Activated T-cell treated with anti-CD3 and anti-CD28 coated beads for 1 hour (primary cell): ENCODE data around the gene SH3PXD2A.
"Not testable (repeated sequence)": the region's sequence is repeated elsewhere in the genome, so short reads cannot be mapped to it uniquely, and the experiment has no call there.

Source experiments
- DNase-seq: peaks from one replicate; pipeline ENCODE4 v3.0.0-alpha.2; 2020; ENCODE audit warnings: low read depth

Gene SH3PXD2A

DNA sequence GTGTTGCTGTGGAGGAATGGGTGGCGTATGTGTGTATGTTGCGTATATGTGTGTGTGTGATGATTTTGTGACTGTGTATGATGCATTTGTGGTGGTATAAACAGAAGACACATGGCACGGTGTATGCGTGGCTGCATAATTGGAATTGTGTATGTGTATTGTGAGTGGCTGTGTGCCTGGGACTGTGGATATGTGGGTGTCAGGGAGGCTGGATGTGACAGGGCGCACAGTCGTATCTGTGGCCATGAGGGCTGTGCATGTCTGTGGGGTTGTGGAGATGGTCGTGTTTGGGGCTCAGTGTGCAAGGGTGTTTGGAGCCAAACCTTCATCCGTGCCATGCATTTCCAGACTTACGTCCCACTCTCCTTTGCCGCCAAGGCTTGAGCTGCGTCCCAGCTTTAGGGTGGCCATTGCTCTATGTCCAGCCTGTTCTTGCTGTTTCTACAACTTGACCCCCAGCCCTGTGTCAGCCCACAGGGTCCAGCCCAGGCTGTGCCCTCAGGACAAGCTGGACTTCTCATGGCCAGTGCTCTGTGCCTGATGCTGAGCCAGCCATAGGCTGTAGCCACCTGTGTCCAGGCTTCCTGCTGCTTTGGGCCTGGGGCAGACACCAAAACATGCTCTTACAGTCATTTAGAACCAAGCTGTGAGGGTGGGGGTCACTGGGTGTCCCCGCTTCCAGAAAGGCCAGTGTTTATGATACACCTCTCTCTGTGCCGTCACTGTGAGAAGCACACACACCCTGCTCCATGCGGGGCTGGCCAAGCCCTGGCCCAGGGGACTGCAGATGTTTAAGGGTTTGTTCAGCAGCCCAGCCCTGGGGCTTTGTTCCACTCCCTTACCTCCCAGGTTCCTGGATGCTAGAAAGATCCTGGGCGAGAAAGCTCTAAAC is 234.2 kb downstream of the SH3PXD2A start:
- no peak for DNase-seq

DNA sequence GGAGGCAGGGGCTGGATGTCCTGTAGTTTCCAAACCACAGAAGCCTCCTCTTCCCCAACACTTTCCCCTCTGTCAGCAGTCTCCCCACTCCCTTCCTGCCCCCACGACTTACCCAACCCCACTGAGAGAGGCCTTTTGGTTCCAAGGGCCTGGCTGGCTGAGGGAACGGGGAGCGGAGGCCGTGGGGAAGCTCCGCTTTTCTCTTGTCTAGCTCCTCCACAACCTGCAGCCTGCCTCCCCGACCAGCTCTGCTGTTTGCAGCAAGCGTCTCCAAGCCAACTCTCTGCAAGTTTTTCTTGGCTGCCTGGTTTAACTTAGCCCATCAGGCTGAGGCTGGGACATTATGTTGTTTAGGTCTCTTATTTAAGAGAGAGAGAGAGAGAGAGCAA is 235.0 kb downstream of the SH3PXD2A start:
- DNase-seq = no peak

DNA sequence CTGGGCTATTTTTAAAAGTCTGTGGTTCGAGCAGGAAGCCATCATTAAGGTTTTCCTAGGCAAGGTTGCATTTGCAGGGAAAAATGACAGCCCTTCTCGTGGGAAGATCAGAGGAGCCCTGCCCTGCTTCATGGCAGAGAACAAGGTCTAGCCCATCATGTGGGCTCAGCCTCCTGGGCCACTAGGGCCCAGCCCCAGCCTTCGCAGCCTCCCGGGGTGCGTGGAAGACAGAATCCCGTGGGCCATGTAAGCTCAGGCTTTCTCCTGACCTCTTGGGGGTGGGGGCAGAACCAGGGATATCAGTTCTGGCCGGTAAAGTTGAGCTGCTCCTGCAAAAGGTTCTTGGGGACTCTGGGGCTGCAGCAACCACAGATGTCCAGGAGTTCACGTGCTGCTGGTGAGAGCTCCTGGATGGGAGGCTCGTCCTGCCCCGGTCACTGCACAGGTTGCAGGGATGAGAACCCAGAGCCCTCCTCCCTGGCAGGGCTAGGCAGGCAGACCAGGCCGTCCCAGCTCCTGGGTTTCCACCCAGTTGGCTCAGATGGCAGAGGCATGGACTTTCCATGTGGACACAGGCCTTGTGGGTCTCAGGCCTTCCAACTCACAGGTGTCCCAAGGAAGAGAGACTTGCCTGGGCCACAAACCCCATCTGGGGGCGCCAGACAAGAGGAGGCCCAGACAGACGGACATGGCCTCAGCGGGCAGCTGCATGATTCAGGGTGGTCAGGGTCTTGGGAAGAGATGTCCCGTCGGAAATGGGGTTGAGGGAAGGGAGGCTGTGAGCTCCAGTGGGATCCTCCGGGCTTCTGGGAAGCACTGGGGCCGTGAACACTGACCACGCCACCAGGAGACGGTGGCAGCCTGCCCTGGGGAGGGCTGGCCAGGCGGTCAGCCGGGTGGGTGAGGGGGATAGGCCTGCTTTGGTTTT is 235.7 kb downstream of the SH3PXD2A start:
- no peak for DNase-seq

DNA sequence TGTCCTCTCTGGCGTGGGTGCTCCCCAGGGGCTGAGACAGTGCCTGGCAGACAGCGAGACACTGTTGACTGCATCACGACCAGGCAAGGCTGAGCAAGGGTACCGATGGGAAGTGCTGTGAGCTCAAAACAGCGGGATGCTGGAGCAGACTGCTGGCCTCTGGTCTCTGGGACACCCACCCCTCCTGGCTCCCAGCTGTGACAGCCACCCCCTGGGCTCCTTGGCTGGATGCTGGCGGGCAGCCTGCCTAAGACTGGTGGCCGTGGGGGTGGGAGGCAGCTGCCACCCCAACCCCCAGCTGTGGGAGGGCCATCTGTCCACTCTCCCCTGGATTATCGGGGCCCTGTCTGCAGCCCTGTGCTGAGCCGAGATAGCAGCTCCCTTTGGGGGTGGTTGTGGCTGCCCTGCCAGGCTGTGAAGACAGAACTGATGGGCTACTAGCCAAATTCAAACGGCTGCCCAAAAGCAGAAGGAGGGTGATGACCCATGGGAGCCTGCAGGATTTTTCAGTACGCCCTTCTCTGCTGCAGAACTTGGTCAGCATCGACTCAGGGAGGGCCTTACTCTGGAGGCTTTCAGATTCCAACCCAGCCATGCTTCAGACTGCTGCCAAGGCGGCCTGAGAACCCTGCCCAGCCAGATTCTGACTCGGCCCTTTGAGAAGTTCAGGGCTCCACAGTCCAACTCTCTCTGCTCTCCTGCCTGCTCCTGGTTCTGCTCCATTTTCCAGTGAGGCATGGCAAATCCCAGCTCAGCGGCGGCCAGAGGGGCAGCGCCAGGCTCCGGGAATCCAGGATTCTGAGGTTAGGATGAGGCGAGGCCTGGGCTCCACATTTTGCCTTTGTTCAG is 236.6 kb downstream of the SH3PXD2A start:
- no peak for DNase-seq

DNA sequence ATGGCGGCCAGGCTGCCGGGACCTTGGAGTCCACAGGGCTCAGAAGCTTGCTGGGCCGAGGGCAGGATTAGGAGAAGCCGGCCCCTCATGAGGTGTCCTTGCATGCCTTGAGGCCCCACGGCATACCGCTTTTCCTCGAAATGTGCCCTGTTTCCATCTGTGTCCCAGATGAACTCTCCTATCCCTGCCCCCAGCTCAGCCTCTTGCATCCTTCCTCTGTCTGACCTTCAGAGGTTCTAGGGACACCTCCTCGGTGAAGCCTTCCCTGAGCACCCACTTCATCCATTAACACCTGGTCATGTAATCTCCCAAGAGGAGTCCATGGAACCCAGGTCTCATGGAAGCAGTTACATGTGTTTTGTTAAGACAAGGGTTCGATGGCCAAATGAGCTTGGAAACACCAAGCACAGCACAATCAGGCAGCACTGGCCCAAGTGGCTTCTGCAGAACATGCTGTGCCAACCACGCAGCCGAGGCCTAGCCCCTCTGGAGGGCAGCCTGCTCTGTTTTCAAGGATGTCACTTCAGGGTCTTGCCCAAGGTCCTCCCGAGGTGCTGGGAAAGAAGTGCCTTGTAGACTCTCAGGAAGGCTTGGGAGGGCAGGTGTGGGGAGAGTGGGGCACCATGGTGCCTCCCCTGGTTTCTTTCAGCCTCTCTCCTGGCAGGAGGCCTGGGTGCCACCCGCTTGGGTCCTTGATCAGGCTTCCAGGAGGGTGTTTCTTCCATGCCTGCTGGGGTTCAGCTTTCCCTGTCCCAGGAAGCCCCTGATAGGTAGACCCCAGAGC is 237.6 kb downstream of the SH3PXD2A start:
- no peak for DNase-seq

DNA sequence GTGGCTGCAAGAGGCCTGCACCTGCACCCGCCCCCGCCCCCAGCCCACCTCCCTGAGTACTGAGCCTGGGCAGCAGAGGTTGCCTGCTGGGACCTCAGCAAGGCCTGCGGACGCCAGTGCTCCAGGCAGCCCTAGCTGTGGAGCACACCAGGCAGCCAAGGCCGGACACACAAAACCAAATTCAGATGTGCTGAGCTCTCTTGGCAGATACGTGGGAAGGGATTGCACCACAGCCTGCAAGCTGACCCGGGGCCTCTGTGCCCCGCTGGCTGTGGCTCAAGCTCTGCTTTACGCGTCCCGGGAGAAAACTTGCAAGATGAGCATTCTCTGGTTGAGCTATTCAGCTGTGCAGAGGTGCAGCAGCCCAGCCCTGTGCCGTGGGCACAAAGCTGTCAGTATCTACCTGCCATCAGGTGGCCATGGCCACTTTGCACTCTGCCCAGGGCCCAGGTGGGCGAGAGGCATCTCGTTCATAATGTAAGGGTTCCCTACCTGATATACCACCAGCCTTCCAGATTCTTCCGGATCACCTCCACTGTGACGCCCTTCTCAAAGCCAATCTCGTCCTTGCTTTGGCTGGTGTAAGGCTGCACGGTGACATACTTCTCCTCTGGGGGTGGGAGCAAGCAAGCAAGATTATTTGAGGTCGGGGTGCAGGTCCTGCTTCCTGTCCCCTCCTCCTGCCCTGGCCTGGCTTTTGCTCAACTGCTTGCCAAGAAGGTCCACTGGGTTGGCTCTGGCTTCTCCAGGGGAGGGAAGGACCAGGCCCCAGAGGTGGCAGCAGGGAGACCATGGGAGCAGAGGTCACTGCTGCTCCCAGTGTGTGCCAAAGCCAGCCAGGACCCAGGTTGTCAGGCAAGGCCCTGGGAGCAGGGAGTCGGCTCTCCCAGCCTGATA is 238.4 kb downstream of the SH3PXD2A start:
- no peak for DNase-seq

DNA sequence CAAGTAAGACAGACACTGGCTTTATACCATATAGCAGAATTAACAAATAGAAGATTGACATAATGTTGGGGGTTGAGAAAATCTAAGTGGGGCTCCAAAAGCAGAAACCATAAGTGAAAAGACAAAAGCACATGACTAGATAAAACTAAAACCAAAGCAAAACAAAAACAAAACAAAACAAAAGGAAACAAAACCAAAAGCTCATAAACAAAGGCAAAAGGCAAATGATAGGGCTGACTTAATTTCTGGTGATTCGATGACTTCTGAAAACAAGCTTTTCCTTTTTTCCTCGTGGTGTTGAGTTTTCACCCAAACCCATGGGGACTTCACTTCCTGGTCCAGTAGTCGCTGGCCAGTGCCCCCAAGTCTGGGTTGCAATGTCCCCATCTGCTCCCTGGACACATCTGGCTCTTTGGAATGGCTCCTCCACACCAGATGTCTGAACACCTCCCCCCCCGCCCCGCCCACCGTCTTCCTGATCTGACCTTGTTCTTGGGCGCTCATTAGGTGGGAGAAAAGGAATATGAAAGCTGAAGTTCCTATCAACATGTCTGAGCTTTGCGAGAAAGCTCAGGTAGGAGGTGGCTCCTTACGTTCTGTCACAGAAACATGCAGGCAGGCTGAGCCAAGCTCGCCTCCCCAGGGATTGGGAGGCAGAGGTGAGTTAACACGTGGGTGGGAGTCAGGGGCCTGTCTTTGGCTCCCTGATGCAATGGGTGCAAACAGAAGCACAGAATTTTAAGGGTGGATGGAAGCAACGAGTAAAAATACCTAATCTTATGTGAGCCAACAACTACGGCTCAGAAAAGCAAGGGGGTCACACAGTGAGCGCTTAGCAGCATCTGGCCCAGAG is 240.8 kb downstream of the SH3PXD2A start:
- DNase-seq = no peak

DNA sequence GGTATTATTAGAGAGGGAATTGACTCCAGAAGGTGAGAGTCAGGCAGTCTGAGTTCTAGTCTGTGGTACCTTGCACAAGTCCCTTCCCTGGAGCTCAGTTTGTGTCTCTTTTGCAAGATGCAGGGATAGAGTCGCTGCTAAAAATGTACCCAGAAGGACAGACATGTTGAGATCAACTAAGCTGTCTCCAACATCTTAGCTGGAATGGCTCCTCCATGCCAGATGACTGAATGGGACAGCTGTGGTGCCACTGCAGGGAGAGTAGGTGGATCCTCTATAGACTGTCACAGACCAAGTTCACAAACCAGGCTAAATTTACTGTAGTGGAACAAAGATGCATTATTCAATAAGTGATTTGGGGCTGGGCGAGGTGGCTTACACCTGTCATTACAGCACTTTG is 241.8 kb downstream of the SH3PXD2A start:
- no peak for DNase-seq

DNA sequence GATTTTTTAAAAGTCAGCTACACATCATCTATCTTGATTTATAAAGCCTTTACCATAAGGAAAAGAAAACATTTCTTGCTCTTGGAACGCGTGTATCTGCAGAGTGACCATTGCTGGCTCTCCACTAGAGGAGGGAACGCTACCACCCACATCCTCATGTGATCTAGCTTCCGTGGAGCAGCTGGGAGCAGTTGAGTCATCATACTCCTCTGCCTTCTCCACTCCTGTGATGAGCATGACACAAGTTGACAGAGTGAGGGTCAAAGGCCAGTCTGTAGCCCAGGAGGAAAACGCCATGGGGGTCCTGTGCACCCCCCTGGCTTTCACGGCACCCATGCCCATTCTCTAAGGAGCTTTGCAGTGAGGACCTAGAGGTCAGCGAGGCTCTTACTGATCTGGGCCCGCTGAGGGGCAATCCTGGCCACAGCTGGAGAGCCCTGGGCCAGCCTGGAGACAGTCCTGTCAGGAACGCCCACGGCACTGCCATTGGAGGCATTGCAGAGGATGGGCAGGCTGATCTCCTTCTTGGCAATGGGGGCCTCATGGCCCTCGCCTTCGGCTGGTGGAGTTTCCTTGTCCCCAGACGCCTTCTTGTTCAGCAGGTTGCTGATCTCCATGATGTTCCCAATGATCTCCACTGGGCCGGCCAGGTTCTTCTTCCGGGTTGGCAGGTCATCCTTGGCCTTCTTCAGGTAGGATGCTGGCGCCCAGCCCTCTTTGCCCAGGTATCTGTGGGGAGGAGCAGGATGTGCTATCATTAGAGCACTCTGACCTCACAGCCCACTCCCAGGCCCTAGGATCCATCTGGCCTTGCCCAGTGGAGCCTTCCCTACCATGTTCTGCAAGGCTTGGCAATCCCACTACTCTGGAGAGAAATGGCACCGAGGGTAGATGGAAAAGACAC is 242.7 kb downstream of the SH3PXD2A start:
- DNase-seq = no peak

DNA sequence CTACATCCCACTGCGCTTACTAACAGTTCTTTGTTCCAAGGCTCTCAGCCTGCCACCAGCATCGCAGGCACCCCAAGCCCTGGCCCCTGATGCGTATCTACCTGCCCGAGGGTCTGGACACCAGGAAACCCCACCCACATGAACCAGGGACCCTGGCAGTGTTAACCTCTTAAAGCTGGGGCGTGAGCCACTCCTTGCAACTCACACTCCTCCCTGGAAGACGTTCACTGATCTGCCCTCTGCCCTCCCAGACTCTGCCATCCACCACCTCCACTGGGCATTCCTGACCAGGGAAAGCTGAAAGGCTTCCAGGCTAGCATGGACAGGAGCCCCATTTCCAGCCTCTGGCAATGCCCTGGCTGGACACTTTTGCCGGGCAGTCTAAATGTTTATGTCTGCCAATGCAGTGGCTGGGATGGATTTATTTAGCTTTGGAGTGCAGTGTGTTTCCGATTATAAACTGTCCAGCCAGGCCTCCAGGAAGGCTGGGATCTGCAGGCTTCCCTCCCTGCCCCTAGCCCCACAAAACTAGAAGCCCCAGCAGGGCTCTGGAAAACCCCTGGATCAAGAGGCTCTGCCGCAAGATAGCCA is 244.4 kb downstream of the SH3PXD2A start:
- DNase-seq = no peak

DNA sequence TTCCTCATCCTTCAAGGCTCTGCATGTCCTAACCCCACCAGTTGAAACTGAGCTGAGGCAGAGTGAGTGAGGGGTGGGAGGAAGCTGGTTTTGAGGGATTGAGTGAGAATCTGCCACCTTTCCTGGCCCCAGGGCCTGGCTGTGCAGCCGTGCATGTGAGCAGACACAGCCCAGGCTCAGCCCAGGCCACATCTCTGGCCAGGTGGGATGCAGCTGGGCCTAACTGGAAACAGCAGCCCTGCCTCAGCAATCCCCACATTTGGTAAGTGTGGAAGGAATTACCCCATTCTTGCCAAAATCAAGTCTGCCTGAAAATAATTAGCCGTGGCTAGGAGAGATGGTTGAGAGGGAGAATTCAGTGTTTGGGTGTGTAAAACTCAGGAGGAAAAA is 245.3 kb downstream of the SH3PXD2A start:
- DNase-seq = no peak

DNA sequence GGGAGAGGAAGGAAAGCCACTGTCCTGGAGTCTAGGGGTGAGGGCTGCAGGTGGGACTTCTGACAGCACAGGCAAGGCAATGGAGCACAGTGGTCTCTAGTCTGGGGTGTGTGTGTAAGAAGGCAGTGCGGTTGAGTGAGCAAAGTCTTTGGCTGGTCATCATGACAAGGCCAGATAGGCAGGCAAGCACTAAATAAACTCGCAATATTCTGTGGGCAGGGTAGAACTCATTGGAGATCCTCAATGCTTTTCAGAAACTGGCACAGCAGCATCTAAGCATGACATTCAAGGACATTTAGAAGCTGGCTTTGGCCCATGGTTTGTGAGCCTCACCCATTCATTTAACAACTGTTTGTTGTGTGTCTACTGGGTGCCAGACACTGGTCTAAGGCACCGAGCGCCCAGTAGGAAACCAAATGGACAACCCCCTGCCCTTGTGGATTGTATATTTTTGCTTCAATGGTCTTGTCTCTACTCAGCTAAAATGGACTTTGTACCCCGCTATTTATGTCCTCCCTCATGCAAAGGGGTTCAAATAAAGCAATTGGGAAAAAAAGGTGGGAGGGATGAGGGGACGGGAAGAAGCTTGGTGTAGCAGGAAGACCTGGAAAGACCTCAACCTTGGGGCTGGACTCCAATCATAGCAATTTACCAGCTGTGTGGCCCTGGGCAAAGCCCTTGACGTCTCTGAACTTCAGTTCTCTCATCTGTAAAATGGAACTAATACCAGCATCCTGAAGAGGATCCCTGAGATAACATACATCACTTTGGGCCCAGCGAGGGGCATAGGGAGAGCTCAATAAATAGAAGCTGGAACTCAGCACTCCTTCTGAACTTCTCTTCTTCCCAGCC is 245.9 kb downstream of the SH3PXD2A start:
- no peak for DNase-seq

DNA sequence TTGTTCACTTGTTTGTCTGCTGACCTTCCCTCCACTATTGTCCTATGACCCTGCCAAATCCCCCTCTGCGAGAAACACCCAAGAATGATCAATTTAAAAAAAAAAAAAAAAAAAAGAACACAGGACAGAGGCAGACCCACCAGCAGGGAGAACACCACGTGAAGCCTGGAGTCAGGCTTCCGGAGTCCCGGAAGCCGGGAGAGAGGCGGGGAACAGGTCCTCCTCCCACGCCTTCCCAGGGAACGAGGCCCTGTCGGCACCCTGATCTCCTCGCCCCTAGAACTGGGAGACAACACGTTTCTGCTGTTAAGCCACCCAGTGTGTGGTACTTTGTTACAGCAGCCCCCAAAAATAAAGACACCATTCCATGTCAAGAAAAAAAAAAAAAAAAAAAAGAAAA is 247.3 kb downstream of the SH3PXD2A start:
- not testable (repeated sequence) for DNase-seq

DNA sequence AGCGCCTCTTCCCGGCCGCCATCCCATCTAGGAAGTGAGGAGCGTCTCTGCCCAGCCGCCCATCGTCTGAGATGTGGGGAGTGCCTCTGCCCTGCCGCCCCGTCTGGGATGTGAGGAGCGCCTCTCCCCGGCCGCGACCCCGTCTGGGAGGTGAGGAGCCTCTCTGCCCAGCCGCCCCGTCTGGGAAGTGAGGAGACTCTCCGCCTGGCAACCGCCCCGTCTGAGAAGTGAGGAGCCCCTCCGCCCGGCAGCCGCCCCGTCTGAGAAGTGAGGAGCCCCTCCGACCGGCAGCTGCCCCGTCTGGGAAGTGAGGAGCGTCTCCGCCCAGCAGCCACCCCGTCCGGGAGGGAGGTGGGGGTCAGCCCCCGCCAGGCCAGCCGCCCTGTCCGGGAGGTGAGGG is 248.3 kb downstream of the SH3PXD2A start:
- not testable (repeated sequence) for DNase-seq

DNA sequence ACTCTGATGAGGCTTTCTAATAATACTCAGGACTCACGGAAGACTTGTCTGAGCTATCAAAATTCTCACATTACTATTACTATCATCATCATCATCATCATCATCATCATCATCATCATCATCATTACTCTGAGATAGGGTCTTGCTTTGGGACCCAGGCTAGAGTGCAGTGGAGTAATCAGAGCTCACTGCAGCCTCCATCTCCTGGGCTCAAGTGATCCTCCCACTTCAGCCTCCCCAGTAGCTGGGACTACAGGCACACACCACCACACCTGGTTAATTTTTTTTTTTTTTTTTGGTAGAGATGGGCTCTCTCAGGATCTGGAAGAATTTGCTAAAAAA is 249.3 kb downstream of the SH3PXD2A start:
- not testable (repeated sequence) for DNase-seq

DNA sequence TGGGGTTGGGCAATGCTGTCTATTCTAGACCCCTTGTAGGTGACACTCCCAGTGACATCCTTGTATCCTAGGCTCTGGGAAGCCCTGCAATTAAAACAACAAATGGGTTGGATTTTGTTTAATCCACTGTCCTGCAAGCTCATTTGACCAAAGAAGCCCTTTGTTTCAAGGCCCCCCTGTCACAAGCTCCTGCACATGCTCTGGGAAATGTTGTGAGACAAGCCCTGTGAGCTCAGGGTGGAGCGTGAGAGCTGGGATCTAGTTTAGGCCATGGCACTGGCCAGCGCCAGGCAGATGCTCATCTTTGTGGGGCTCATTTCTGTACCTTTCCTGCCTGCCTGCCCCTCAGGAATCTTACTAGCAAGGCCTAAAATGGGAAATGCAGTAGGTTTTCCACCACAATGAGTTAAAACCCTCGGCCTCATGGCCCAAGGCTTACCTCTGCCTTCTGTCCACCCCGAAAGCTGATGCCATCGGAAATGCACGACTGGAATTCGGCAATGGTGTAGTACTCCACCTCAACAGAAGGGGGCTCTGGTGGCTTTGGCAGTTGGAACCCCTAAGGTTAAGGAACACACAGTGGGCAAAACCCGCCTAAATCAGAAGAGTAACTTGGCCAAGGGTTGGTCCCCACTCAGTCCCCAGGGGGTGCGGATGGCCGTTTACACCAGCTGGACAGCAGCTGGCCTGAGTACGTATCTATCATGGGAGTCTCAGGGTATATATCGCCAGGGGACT is 249.8 kb downstream of the SH3PXD2A start:
- DNase-seq = peak; percentile 26
